ENCODE results near the gene EIF4B. TPM values are rescaled to one million over a fixed set of nuclear protein-coding genes. Genes with fewer than 3 reads are reported as not detected.

Gene EIF4B
- total and polyA plus RNA-seq, 2 of the 8 experiments (the other 6 are each of a cell fraction or from before 2014, with no cell fraction given), result 269 to 816 TPM

- peak overlapping the region in 1 of 2 experiments; percentile 64; a peak in 1 of 4 replicates for H3K4me2 ChIP-seq (ENCODE audit: insufficient read depth in 1 of 2, low read depth in 2 of 2, low read length in 2 of 2)
- H3K79me2 ChIP-seq (ENCODE audit: control insufficient read depth in 1 of 2, insufficient read depth in 2 of 2, low read length in 2 of 2), result no peaks in the 10 kb centered on the region
- peaks cover 0 to 5% (median 0%) of the 10 kb centered on the region in 4 experiments; a peak in 1 of 8 replicates for H3K36me3 ChIP-seq (ENCODE audit: control insufficient read depth in 2 of 4, insufficient read depth in 4 of 4, low read length in 3 of 4)
- H3K18ac ChIP-seq (ENCODE audit: extremely low read depth, low read length), result no peak overlapping the region
- no peak overlapping the region for H3K4me3 ChIP-seq (ENCODE audit: extremely low read depth in 1 of 4, insufficient read depth in 2 of 4, low read depth in 3 of 4, low read length in 4 of 4)
- peaks cover 22% of the 10 kb centered on the region for H3K23me2 ChIP-seq (ENCODE audit: low read depth, low read length)
- no peak overlapping the region for H4K5ac ChIP-seq (ENCODE audit: insufficient read length, low read depth, low read length)
- WGBS, 2 experiments (ENCODE audit: extremely low coverage in 1 of 2, insufficient coverage in 1 of 2, insufficient read length in 1 of 2, insufficient replicate concordance in 2 of 2, low coverage in 1 of 2, low lambda C conversion rate in 2 of 2, missing lambda C conversion rate in 1 of 2), result 94% methylated on average over 9 of the region's 11 CpGs; no CpG with 5 or more reads in 1 of the 2 experiments
- H3K9me3 ChIP-seq (ENCODE audit: insufficient read depth in 2 of 2, low read depth in 1 of 2, low read length in 1 of 2), result no peaks in the 10 kb centered on the region
- H3K9ac ChIP-seq (replicated peaks in 1 of 4; ENCODE audit: extremely low read depth in 1 of 4, low read depth in 3 of 4, low read length in 3 of 4), result no peak overlapping the region
- H3K79me1 ChIP-seq (ENCODE audit: low read depth, low read length), result peaks cover 10% of the 10 kb centered on the region; the same call in 1 of the 2 replicates
- H3K27ac ChIP-seq (ENCODE audit: low read depth, low read length), result no peak overlapping the region
- H2BK5ac ChIP-seq (ENCODE audit: low read depth, low read length), result no peak overlapping the region
- no peak overlapping the region for H3K4ac ChIP-seq (replicated peaks; ENCODE audit: insufficient read length, low read depth, low read length)
- DNase-seq (ENCODE audit: low read depth in 1 of 2, low spot score in 2 of 2) (no peak), FAIRE-seq (no peak)
- no peak overlapping the region for H3K23ac ChIP-seq (ENCODE audit: insufficient read length)
- H2AFZ ChIP-seq (ENCODE audit: low read length), result no peak overlapping the region
- no peak overlapping the region for H3K56ac ChIP-seq (replicated peaks; ENCODE audit: insufficient read length, low read depth, low read length)
- POLR2A ChIA-PET (ENCODE audit: partially characterized antibody), result interaction anchor here (0.8 to 35.6 kb wide), 6 partner anchors 9 to 165 kb away, joined by 3 to 711 read pairs (median 10); partner anchors contain the start of gene EIF4B
- H2AK5ac ChIP-seq (ENCODE audit: low read depth, low read length), result no peak overlapping the region
- H3K4me1 ChIP-seq (replicated peaks in 1 of 4; ENCODE audit: control insufficient read depth in 3 of 4, insufficient read depth in 4 of 4, low read length in 3 of 4), result peaks cover 18 to 46% (median 37%) of the 10 kb centered on the region in 4 experiments
- H3K27me3 ChIP-seq (replicated peaks in 1 of 4; ENCODE audit: control insufficient read depth in 3 of 4, extremely low read depth in 1 of 4, insufficient read depth in 3 of 4, low read length in 3 of 4), result peaks cover 0 to 7% (median 1%) of the 10 kb centered on the region in 4 experiments; a peak in 4 of 7 replicates
- H2BK120ac ChIP-seq (replicated peaks; ENCODE audit: low read depth, low read length), result no peak overlapping the region
- H2BK12ac ChIP-seq (ENCODE audit: low read depth, low read length), result peak overlapping the region; percentile 33; the same call in 1 of the 2 replicates
- no peak overlapping the region; the same call in 1 of the 2 replicates for H4K8ac ChIP-seq (ENCODE audit: extremely low read depth, insufficient read depth, low read length)
- no peak overlapping the region for H2BK20ac ChIP-seq (ENCODE audit: low read length)
- no peak overlapping the region for H2BK15ac ChIP-seq (ENCODE audit: low read length)
- CTCF ChIA-PET (ENCODE audit: partially characterized antibody), result interaction anchor here (0.7 to 15.7 kb wide), 17 partner anchors 9 to 650 kb away, joined by 3 to 258 read pairs (median 7); partner anchors contain the start of genes IGFBP6 and SOAT2
- no peak overlapping the region for H3K14ac ChIP-seq (ENCODE audit: insufficient read length)
- H4K20me1 ChIP-seq (replicated peaks in 1 of 2; ENCODE audit: control insufficient read depth in 1 of 2, insufficient read depth in 2 of 2, low read length in 2 of 2), result peaks cover 12 to 21% of the 10 kb centered on the region in 2 experiments
- no peak overlapping the region for H4K91ac ChIP-seq (replicated peaks; ENCODE audit: insufficient read length, low read length)
- TF ChIP-seq TCF12 (IDR thresholded peaks at IDR 0.05; ENCODE audit: low read depth, low read length), result no peak
- TF ChIP-seq KDM1A (IDR thresholded peaks at IDR 0.05; ENCODE audit: borderline replicate concordance, low read length), result no peak
- TF ChIP-seq EZH2 (IDR thresholded peaks at IDR 0.05; ENCODE audit: low read depth, low read length, severe bottlenecking), result no peak
- TF ChIP-seq BACH1 (IDR thresholded peaks at IDR 0.05; ENCODE audit: low read length), result no peak
- no peak for TF ChIP-seq KDM5A (IDR thresholded peaks at IDR 0.05; ENCODE audit: low read length)
- TF ChIP-seq RBBP5 (IDR thresholded peaks at IDR 0.05; ENCODE audit: borderline replicate concordance, low read depth, low read length), result no peak
- TF ChIP-seq NRF1 (IDR thresholded peaks at IDR 0.05; ENCODE audit: low read depth, low read length), result no peak
- TF ChIP-seq JUN (IDR thresholded peaks at IDR 0.05; ENCODE audit: low read depth, low read length), result no peak
- no peak for TF ChIP-seq BRCA1 (IDR thresholded peaks at IDR 0.05; ENCODE audit: low read depth, low read length)
- TF ChIP-seq MAFK (IDR thresholded peaks at IDR 0.05; ENCODE audit: low read depth, low read length), result no peak
- no peak for TF ChIP-seq CREB1 (IDR thresholded peaks at IDR 0.05)
- no peak for TF ChIP-seq MAX (IDR thresholded peaks at IDR 0.05)
Observed at GRCh38 chr12:53052419-53053217, 46.4 kb downstream of the EIF4B start.
